ENCODE data around the gene SLC18A2. TPM values are rescaled to one million over a fixed set of nuclear protein-coding genes. Genes with fewer than 3 reads are reported as not detected.

SLC18A2 gene
- total RNA-seq, 1 donor from 2014 or later, result not detected

- Mint-ChIP-seq H3K36me3 (ENCODE audit: low read depth) (no peaks in the 10 kb centered on the region), H3K27me3 (ENCODE audit: insufficient read depth) (peaks cover 6% of the 10 kb centered on the region), H3K9me3 (no peaks in the 10 kb centered on the region), H3K27ac (no peak overlapping the region), H3K4me1 (ENCODE audit: low read depth) (peaks cover 16% of the 10 kb centered on the region), H3K4me3 (no peak overlapping the region)
- no peak for DNase-seq (ENCODE audit: low spot score)
- intact Hi-C loops (cut with micrococcal nuclease), result no loop called here
Observed at GRCh38 chr10:117257721-117258120, 16.8 kb downstream of the SLC18A2 start.

DNA sequence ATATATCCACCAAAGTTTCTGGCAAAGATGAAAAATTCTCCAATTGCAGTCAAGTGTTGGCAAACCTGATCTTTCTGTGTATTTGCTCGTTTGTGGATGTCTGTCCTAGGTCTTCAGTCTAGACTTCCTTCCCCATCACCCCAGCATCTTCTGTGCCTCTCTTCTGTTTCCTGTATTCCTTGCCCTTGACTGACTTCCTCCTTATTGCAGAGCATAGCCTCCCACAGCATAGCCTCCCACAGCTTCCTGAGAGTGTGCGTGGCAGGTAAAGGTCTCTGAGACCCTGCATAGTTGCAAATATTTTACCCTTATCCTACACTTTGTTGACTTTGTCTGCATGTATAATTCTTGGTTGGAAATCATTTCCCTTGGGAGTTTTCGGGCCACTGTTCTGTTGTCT lies 18.4 kb downstream of the SLC18A2 start:
- no peaks in the 10 kb centered on the region for H3K36me3 Mint-ChIP-seq (ENCODE audit: low read depth)
- intact Hi-C loops (cut with micrococcal nuclease), result no loop called here
- H3K4me3 Mint-ChIP-seq, result no peak overlapping the region
- no peak for DNase-seq (ENCODE audit: low spot score)
- no peaks in the 10 kb centered on the region for H3K9me3 Mint-ChIP-seq
- peaks cover 8% of the 10 kb centered on the region for H3K27me3 Mint-ChIP-seq (ENCODE audit: insufficient read depth)
- no peak overlapping the region for H3K27ac Mint-ChIP-seq
- peaks cover 16% of the 10 kb centered on the region for H3K4me1 Mint-ChIP-seq (ENCODE audit: low read depth)

DNA sequence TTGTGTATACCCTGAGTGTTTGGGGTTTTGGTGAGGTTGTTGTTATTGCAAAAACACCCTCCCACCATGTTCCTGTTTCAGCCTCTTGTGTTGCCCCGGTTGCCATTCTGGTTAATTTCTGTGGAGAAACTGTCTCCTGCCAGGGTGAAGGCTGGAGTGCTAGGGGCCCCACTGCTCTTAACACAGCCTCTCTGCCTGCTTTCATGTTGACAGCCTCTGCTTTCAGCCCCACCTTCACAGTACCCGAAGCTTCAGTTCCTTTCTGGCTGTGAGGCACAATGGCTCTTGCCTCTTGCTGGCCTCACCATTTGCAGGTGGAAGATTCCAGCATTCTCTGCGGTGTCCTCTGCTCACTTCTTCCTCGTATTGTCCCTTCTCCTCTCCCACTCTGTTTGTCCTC lies 19.2 kb downstream of the SLC18A2 start:
- intact Hi-C loops (cut with micrococcal nuclease), result no loop called here
- no peak for DNase-seq (ENCODE audit: low spot score)
- peak overlapping the region; percentile 57 for H3K27ac Mint-ChIP-seq
- H3K36me3 Mint-ChIP-seq (ENCODE audit: low read depth), result no peaks in the 10 kb centered on the region
- peaks cover 8% of the 10 kb centered on the region for H3K27me3 Mint-ChIP-seq (ENCODE audit: insufficient read depth)
- no peaks in the 10 kb centered on the region for H3K9me3 Mint-ChIP-seq
- H3K4me1 Mint-ChIP-seq (ENCODE audit: low read depth), result peaks cover 16% of the 10 kb centered on the region
- no peak overlapping the region for H3K4me3 Mint-ChIP-seq

GRCh38 chr10:117261501-117261900 lies 20.6 kb downstream of the SLC18A2 start:
- Mint-ChIP-seq H3K4me3 (no peak overlapping the region), H3K27ac (no peak overlapping the region), H3K9me3 (no peaks in the 10 kb centered on the region), H3K27me3 (ENCODE audit: insufficient read depth) (peaks cover 8% of the 10 kb centered on the region), H3K36me3 (ENCODE audit: low read depth) (no peaks in the 10 kb centered on the region), H3K4me1 (ENCODE audit: low read depth) (peaks cover 16% of the 10 kb centered on the region)
- no peak for DNase-seq (ENCODE audit: low spot score)
- intact Hi-C loops (cut with micrococcal nuclease), result no loop called here

DNA sequence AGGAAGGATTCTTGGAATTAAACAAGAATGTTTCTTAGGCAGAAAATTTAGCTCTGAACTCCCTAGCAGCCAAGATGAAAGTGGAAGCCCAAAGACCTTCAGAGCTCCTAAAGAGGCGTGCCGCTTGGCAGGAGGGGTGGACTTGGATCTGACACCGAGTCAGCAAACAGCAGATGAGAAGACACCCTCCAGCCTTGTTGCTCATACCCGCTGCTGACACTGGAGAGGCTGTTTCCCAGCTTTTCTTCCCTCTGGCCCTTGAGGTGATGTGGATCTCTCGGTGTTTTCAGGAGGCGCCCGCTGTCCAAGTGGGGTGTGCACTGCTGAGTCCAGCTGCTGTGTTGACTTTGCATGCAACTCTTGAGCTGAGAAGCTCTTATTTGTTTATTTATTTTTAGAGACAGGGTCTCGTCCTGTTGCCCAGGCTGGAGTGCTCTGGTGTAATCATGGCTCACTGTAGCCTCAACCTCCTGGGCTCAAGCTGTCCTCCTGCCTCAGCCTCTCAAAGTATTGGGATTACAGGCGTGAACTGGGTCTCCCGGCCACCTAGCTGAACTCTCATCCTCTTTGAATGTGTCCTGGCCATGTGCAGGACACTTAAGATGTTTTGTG lies 21.5 kb downstream of the SLC18A2 start:
- Mint-ChIP-seq H3K36me3 (ENCODE audit: low read depth) (no peaks in the 10 kb centered on the region), H3K4me1 (ENCODE audit: low read depth) (peaks cover 16% of the 10 kb centered on the region), H3K9me3 (no peaks in the 10 kb centered on the region), H3K27me3 (ENCODE audit: insufficient read depth) (peaks cover 8% of the 10 kb centered on the region), H3K27ac (no peak overlapping the region), H3K4me3 (no peak overlapping the region)
- intact Hi-C loops (cut with micrococcal nuclease), result no loop called here
- DNase-seq (ENCODE audit: low spot score), result no peak

DNA sequence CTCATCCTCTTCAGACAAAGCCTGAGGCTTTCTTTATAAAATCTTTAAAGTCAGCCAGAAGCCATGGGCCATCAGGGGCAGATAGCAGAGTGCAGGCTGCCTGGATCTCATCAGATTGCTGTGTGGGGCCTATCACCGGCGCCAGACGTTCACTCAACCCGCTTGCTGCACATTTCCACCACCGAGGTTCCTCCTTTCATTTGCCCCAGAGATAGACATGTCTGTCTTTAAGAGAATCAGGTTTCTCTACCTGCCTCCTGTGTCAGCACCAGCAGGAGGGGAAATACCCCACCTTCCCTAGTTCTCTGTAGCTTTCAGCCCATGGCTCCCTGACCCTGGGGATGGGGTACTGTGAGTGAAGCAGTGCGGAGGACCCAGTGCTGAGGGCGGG lies 22.0 kb downstream of the SLC18A2 start:
- H3K4me3 Mint-ChIP-seq, result no peak overlapping the region
- peaks cover 8% of the 10 kb centered on the region for H3K27me3 Mint-ChIP-seq (ENCODE audit: insufficient read depth)
- intact Hi-C loops (cut with micrococcal nuclease), result no loop called here
- no peak for DNase-seq (ENCODE audit: low spot score)
- H3K36me3 Mint-ChIP-seq (ENCODE audit: low read depth), result no peaks in the 10 kb centered on the region
- no peak overlapping the region for H3K27ac Mint-ChIP-seq
- peaks cover 16% of the 10 kb centered on the region for H3K4me1 Mint-ChIP-seq (ENCODE audit: low read depth)
- H3K9me3 Mint-ChIP-seq, result no peaks in the 10 kb centered on the region

DNA sequence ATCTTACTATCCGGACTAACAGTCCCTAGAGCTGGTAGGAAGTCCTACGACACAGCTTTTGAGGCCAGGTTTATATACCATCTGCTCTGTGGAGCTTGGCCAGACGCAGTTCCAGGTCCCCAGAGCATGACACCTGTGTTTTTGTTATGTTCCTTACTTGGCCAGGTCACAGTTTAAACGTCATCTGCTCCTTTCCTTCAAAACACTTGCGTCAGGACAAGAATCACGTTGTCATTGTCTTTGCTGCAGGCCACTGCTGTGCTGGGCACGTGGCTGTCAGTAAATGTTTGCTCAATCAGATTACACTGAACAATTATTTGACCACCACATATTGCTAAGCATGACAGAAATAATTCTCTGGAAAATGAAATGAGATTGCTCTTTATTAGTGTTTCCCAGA lies 23.9 kb downstream of the SLC18A2 start:
- no peaks in the 10 kb centered on the region for H3K9me3 Mint-ChIP-seq
- no peaks in the 10 kb centered on the region for H3K36me3 Mint-ChIP-seq (ENCODE audit: low read depth)
- H3K4me1 Mint-ChIP-seq (ENCODE audit: low read depth), result peaks cover 8% of the 10 kb centered on the region
- intact Hi-C loops (cut with micrococcal nuclease), result no loop called here
- DNase-seq (ENCODE audit: low spot score), result no peak
- H3K4me3 Mint-ChIP-seq, result no peak overlapping the region
- peaks cover 4% of the 10 kb centered on the region for H3K27me3 Mint-ChIP-seq (ENCODE audit: insufficient read depth)
- no peak overlapping the region for H3K27ac Mint-ChIP-seq

GRCh38 chr10:117266400-117266799 lies 25.5 kb downstream of the SLC18A2 start:
- no peak overlapping the region for H3K4me3 Mint-ChIP-seq
- no peaks in the 10 kb centered on the region for H3K36me3 Mint-ChIP-seq (ENCODE audit: low read depth)
- H3K4me1 Mint-ChIP-seq (ENCODE audit: low read depth), result no peaks in the 10 kb centered on the region
- intact Hi-C loops (cut with micrococcal nuclease), result no loop called here
- H3K9me3 Mint-ChIP-seq, result no peaks in the 10 kb centered on the region
- no peak overlapping the region for H3K27ac Mint-ChIP-seq
- DNase-seq (ENCODE audit: low spot score), result no peak
- H3K27me3 Mint-ChIP-seq (ENCODE audit: insufficient read depth), result peaks cover 3% of the 10 kb centered on the region

GRCh38 chr10:117266812-117267211 lies 25.9 kb downstream of the SLC18A2 start:
- no peaks in the 10 kb centered on the region for H3K9me3 Mint-ChIP-seq
- H3K4me1 Mint-ChIP-seq (ENCODE audit: low read depth), result no peaks in the 10 kb centered on the region
- no peak overlapping the region for H3K27ac Mint-ChIP-seq
- no peaks in the 10 kb centered on the region for H3K36me3 Mint-ChIP-seq (ENCODE audit: low read depth)
- no peak for DNase-seq (ENCODE audit: low spot score)
- H3K27me3 Mint-ChIP-seq (ENCODE audit: insufficient read depth), result peaks cover 3% of the 10 kb centered on the region
- no peak overlapping the region for H3K4me3 Mint-ChIP-seq
- intact Hi-C loops (cut with micrococcal nuclease), result no loop called here

DNA sequence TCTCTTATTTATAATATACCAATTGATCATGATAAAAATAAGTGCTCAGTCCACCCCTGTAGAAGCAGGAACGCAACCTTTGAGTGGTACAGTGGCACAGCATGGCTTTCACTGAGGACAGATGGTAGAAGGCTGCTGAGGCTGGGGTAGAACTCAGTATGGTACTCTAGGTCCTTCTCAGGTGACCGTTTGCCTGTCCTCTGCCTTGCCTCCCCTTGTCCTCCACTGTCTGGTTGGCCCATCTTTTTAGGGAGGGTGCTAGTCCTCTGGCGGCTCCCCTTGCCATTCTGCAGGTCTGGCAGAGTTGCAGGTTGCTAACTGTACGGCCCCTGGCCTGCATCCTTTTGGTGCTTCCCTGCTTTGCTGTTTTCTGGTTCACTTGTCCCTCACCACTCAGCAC lies 27.3 kb downstream of the SLC18A2 start:
- no peaks in the 10 kb centered on the region for H3K36me3 Mint-ChIP-seq (ENCODE audit: low read depth)

GRCh38 chr10:117268907-117269306 lies 28.0 kb downstream of the SLC18A2 start:
- intact Hi-C loops (cut with micrococcal nuclease), result no loop called here
- no peaks in the 10 kb centered on the region for H3K9me3 Mint-ChIP-seq

More for the DNA sequence above, 27.3 kb downstream of the SLC18A2 start:
- Mint-ChIP-seq H3K4me3 (no peak overlapping the region), H3K27ac (no peak overlapping the region), H3K9me3 (no peaks in the 10 kb centered on the region), H3K4me1 (ENCODE audit: low read depth) (no peaks in the 10 kb centered on the region), H3K27me3 (ENCODE audit: insufficient read depth) (peaks cover 1% of the 10 kb centered on the region)
- no peak for DNase-seq (ENCODE audit: low spot score)
- intact Hi-C loops (cut with micrococcal nuclease), result no loop called here

GRCh38 chr10:117271427-117271826 lies 30.5 kb downstream of the SLC18A2 start:
- no peaks in the 10 kb centered on the region for H3K27me3 Mint-ChIP-seq (ENCODE audit: insufficient read depth)
- intact Hi-C loops (cut with micrococcal nuclease), result no loop called here
- no peak overlapping the region for H3K27ac Mint-ChIP-seq
- H3K36me3 Mint-ChIP-seq (ENCODE audit: low read depth), result no peaks in the 10 kb centered on the region
- no peaks in the 10 kb centered on the region for H3K9me3 Mint-ChIP-seq
- no peak overlapping the region for H3K4me3 Mint-ChIP-seq
- H3K4me1 Mint-ChIP-seq (ENCODE audit: low read depth), result no peaks in the 10 kb centered on the region
- DNase-seq (ENCODE audit: low spot score), result no peak

More at GRCh38 chr10:117268907-117269306, 28.0 kb downstream of the SLC18A2 start:
- no peak for DNase-seq (ENCODE audit: low spot score)
- no peaks in the 10 kb centered on the region for H3K4me1 Mint-ChIP-seq (ENCODE audit: low read depth)
- no peak overlapping the region for H3K27ac Mint-ChIP-seq
- H3K36me3 Mint-ChIP-seq (ENCODE audit: low read depth), result no peaks in the 10 kb centered on the region
- H3K4me3 Mint-ChIP-seq, result no peak overlapping the region
- H3K27me3 Mint-ChIP-seq (ENCODE audit: insufficient read depth), result peaks cover 1% of the 10 kb centered on the region

- no peak for DNase-seq (ENCODE audit: low spot score)
- Mint-ChIP-seq H3K36me3 (ENCODE audit: low read depth) (no peaks in the 10 kb centered on the region), H3K4me3 (no peak overlapping the region), H3K27me3 (ENCODE audit: insufficient read depth) (no peaks in the 10 kb centered on the region), H3K27ac (no peak overlapping the region), H3K9me3 (no peaks in the 10 kb centered on the region), H3K4me1 (ENCODE audit: low read depth) (no peaks in the 10 kb centered on the region)
- intact Hi-C loops (cut with micrococcal nuclease), result no loop called here
Observed at GRCh38 chr10:117272195-117273076, 31.5 kb downstream of the SLC18A2 start.

Data from activated T-helper 1 cell treated with anti-CD3 and anti-CD28 coated beads, Interleukin-12 subunit alpha, Interleukin-12 subunit beta, Interleukin-2, Interleukin-4 antibody, amounts not matched to agents 30 ng/mL and 10 ng/mL and 1 ng/mL, durations not matched to agents 14 hours and 24 hours and 36 hours (primary cell).